RWPE2 (cell line): ENCODE measurements around the gene ITGB1.

ENCODE experiments used
- ATAC-seq: fragments of 200-7000 bp; cut with Tn5 transposase; 3 replicates; pipeline ENCODE4 v1.9.1; 2021; ENCODE audit warnings: low read depth
- DNase-seq: peaks from one replicate; pipeline ENCODE4 v3.0.0-alpha.2; 2020; ENCODE audit warnings: low spot score
- H3K27ac ChIP-seq: fragments of 450-650 bp; 2 replicates; pipeline ENCODE4 v1.5.1; 2017; ENCODE audit warnings: mild to moderate bottlenecking; ENCODE audit not compliant: poor library complexity, severe bottlenecking
- H3K27me3 ChIP-seq: fragments of 250-450 bp; sonication (Bioruptor Pico); 2 replicates; pipeline ENCODE4 v1.5.1; 2021; ENCODE audit warnings: mild to moderate bottlenecking, moderate library complexity; ENCODE audit not compliant: insufficient read depth, poor library complexity, severe bottlenecking
- H3K36me3 ChIP-seq: fragments of 250-450 bp; sonication (Bioruptor Pico); 2 replicates; pipeline ENCODE4 v1.5.1; 2020; ENCODE audit warnings: low read depth, mild to moderate bottlenecking, moderate library complexity
- H3K4me1 ChIP-seq: fragments of 250-450 bp; sonication (Bioruptor Pico); 2 replicates; pipeline ENCODE4 v1.5.1; 2021; ENCODE audit warnings: mild to moderate bottlenecking, moderate library complexity; ENCODE audit not compliant: insufficient read depth, poor library complexity, severe bottlenecking
- H3K4me3 ChIP-seq: fragments of 250-450 bp; sonication (Bioruptor Pico); 2 replicates; pipeline ENCODE4 v1.5.1; 2021; ENCODE audit warnings: mild to moderate bottlenecking, moderate library complexity; ENCODE audit not compliant: severe bottlenecking
- H3K9me3 ChIP-seq: fragments of 250-450 bp; sonication (Bioruptor Pico); 2 replicates; pipeline ENCODE4 v1.5.1; 2021; ENCODE audit warnings: mild to moderate bottlenecking, moderate library complexity; ENCODE audit not compliant: severe bottlenecking
- CTCF ChIP-seq: fragments of 450-650 bp; IDR thresholded peaks from one replicate; pipeline ENCODE4 v1.5.1; 2017; ENCODE audit warnings: mild to moderate bottlenecking, moderate library complexity; ENCODE audit not compliant: poor library complexity, severe bottlenecking

Gene ITGB1

GRCh38 chr10:32878646-32879045, 79.4 kb downstream of the ITGB1 start:
- Histone ChIP-seq H3K9me3 (no peaks in the 10 kb centered on the region), H3K27ac (no peak overlapping the region), H3K27me3 (no peaks in the 10 kb centered on the region), H3K4me1 (no peaks in the 10 kb centered on the region), H3K4me3 (no peak overlapping the region), H3K36me3 (no peaks in the 10 kb centered on the region; the same call in 1 of the 2 replicates)
- ATAC-seq (no peak), DNase-seq (no peak)
- TF ChIP-seq CTCF: no peak

DNA sequence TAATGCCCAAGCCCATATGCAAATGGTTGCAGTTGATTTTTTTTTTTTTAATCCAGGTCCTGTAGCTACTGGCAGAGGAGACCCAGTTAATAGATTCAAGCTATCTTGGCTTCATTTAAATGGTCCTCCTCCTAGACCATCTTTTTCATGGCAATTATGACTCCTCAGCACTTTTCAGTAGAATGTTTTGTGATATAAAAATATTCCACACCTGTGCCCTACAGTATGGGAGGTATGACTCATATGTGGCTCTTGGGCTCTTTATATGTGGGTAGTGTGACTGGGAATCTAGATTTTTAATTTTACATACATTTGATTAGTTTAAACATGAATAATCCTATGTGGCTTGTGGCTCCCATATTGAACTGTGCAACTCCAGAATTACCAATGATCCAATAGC, 80.1 kb downstream of the ITGB1 start:
- DNase-seq (no peak), ATAC-seq (no peak)
- Histone ChIP-seq H3K4me3 (no peak overlapping the region), H3K36me3 (no peaks in the 10 kb centered on the region; the same call in 1 of the 2 replicates), H3K4me1 (no peaks in the 10 kb centered on the region), H3K9me3 (no peaks in the 10 kb centered on the region), H3K27ac (no peak overlapping the region), H3K27me3 (no peaks in the 10 kb centered on the region)
- no peak for TF ChIP-seq CTCF

DNA sequence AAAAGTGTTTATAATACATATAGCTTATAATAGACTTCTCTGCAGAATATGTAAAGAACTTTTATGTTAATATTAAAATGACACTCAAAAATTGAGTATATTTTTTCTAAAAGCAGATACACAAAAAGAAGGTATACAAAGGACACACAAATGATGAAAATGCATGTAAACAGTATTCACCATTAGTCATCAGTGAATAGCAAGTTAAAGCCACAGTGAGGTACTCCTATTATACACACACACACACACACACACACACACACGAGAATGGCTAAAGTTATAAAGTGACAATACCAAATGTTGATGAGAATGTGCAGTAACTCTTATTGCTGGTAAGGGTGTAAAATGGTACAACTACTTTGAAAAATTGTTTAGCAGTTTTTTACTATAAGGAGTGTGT, 92.9 kb downstream of the ITGB1 start:
- no peak for DNase-seq
- no peaks in the 10 kb centered on the region for H3K9me3 ChIP-seq
- no peaks in the 10 kb centered on the region for H3K36me3 ChIP-seq
- H3K4me1 ChIP-seq: no peaks in the 10 kb centered on the region
- H3K27me3 ChIP-seq: no peaks in the 10 kb centered on the region
- no peak for TF ChIP-seq CTCF
- H3K27ac ChIP-seq: no peak overlapping the region
- no peak for ATAC-seq
- H3K4me3 ChIP-seq: no peak overlapping the region

DNA sequence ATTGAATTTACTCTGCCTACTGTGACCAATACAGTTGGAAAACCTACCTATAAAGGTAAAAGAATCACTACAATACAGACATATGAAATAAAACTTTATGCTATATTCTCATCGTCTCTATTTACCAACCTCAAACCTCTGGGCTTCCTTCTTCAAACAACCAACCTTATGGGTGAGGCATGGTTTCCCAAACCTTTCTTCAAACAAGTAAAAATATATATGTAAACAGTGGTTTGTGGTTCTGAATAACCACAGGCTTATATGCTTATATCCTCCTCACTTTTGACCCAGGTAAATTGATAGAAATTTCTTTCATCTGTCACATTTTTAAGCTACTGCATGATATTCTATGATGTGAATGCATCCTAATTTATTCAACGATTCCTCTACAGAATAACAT, 103.6 kb downstream of the ITGB1 start:
- DNase-seq: no peak
- Histone ChIP-seq H3K4me1 (no peaks in the 10 kb centered on the region), H3K4me3 (no peak overlapping the region), H3K36me3 (no peaks in the 10 kb centered on the region), H3K27me3 (no peaks in the 10 kb centered on the region), H3K27ac (no peak overlapping the region), H3K9me3 (no peaks in the 10 kb centered on the region)
- no peak for ATAC-seq
- TF ChIP-seq CTCF: no peak

DNA sequence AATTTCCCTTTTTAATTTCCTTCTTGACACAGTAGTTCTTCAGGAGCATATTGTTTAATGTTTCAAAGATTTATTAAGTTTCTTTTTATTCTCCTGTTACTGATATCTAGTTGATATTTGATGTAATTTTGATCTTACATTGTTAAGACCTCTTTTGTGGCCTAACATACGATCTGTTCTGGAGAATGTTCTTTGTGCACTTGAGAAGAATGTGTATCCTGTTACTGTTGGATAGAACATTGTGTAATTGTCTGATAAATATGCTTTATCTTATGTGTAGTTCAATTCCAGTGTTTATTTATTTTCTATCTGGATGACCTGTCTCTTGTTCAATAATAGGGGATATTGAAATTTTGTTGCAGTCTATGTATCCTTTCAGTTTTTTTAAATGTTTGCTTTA, 106.7 kb downstream of the ITGB1 start:
- no peak for DNase-seq
- no peak for TF ChIP-seq CTCF
- Histone ChIP-seq H3K9me3 (no peaks in the 10 kb centered on the region), H3K27me3 (no peaks in the 10 kb centered on the region), H3K36me3 (no peaks in the 10 kb centered on the region), H3K4me3 (no peak overlapping the region), H3K27ac (no peak overlapping the region), H3K4me1 (no peaks in the 10 kb centered on the region)
- no peak for ATAC-seq
